HepG2 (cell line): ENCODE data around the gene SYTL1. TPM values are rescaled to one million over a fixed set of nuclear protein-coding genes. Genes with fewer than 3 reads are reported as not detected.

Experiments
- FOXJ3 ChIP-seq: sonication (generic); formaldehyde crosslinking; IDR thresholded peaks from 2 replicates; pipeline ENCODE4 v1.4.0; 2020; ENCODE audit warnings: missing genetic modification reagents, mild to moderate bottlenecking, borderline replicate concordance
- FOXM1 ChIP-seq: sonication (generic); formaldehyde crosslinking; IDR thresholded peaks from 2 replicates; pipeline ENCODE4 v1.5.0; 2020; ENCODE audit warnings: missing genetic modification reagents
- GRHL1 ChIP-seq: sonication (generic); formaldehyde crosslinking; conservative IDR thresholded peaks from 2 replicates; pipeline ENCODE4 v1.8.0; 2022; ENCODE audit warnings: missing genetic modification reagents
- GTF2F1 ChIP-seq: fragments of 150-350 bp; IDR thresholded peaks from 2 replicates; pipeline ENCODE4 v1.6.1; 2014; ENCODE audit warnings: low read length
- HMG20B ChIP-seq: conservative IDR thresholded peaks from 2 replicates; pipeline ENCODE4 v1.6.1; 2016; ENCODE audit warnings: missing genetic modification reagents, missing compliant biosample characterization
- HMGA1 ChIP-seq: sonication (generic); formaldehyde crosslinking; conservative IDR thresholded peaks from 2 replicates; pipeline ENCODE4 v1.4.0; 2020; ENCODE audit warnings: missing genetic modification reagents
- KDM3A ChIP-seq: IDR thresholded peaks from 2 replicates; pipeline ENCODE4 v1.6.1; 2018; ENCODE audit warnings: low read depth, missing compliant biosample characterization
- KLF16 ChIP-seq, 2 experiments: sonication (generic) in 1 of 2; formaldehyde crosslinking in 1 of 2; IDR thresholded peaks; 2 replicates each; pipeline versions ENCODE4 v1.6.1 to v1.8.0; 2016 to 2023; ENCODE audit warnings: missing genetic modification reagents in 2 of 2, missing compliant biosample characterization in 1 of 2
- NBN ChIP-seq: fragments of 450-650 bp; conservative IDR thresholded peaks from 2 replicates; pipeline ENCODE4 v1.6.1; 2017
- NFYB ChIP-seq: sonication (generic); formaldehyde crosslinking; IDR thresholded peaks from 2 replicates; pipeline ENCODE4 v1.4.0; 2020; ENCODE audit warnings: missing genetic modification reagents
- ZFY ChIP-seq: sonication (generic); formaldehyde crosslinking; IDR thresholded peaks from 2 replicates; pipeline ENCODE4 v1.4.0; 2020; ENCODE audit warnings: missing genetic modification reagents
- ZMYM3 ChIP-seq: sonication (generic); formaldehyde crosslinking; IDR thresholded peaks from 2 replicates; pipeline ENCODE4 v1.5.1; 2020; ENCODE audit warnings: mild to moderate bottlenecking, missing genetic modification reagents
- ZNF101 ChIP-seq: sonication (generic); formaldehyde crosslinking; IDR thresholded peaks from 2 replicates; pipeline ENCODE4 v1.4.0; 2020; ENCODE audit warnings: mild to moderate bottlenecking, low read depth, missing genetic modification reagents, borderline replicate concordance
- ZNF318 ChIP-seq: sonication (generic); formaldehyde crosslinking; IDR thresholded peaks from 2 replicates; pipeline ENCODE4 v1.4.0; 2020; ENCODE audit warnings: mild to moderate bottlenecking, missing genetic modification reagents
- ZNF513 ChIP-seq: sonication (generic); formaldehyde crosslinking; conservative IDR thresholded peaks from 2 replicates; pipeline ENCODE4 v1.5.0; 2020; ENCODE audit warnings: missing genetic modification reagents
- ZNF557 ChIP-seq: sonication (generic); formaldehyde crosslinking; IDR thresholded peaks from 2 replicates; pipeline ENCODE4 v1.4.0; 2020; ENCODE audit warnings: missing genetic modification reagents
- ZNF781 ChIP-seq: sonication (generic); formaldehyde crosslinking; IDR thresholded peaks from 2 replicates; pipeline ENCODE4 v1.5.1; 2020; ENCODE audit warnings: borderline replicate concordance, mild to moderate bottlenecking, missing genetic modification reagents; ENCODE audit errors: not compliant biosample characterization
- polyA plus RNA-seq, 8 experiments: library from polyadenylated mRNA; depleted of rRNA in 3 of 8; stranded (reverse) in 7 of 8; unstranded in 1 of 8; fragments of >200 nt; fragmentation: Illumina TruSeq in 4 of 8; extraction: Trizol in 4 of 8; gene quantifications; 2 replicates each; pipeline versions ENCODE4 v1.2.1 to v1.2.3, GENCODE V29; 2011 to 2016; ENCODE audit warnings: low read depth in 4 of 8, missing spikeins in 1 of 8, mixed read lengths in 1 of 8; ENCODE audit not compliant: insufficient read depth in 1 of 8
- total RNA-seq, 5 experiments: library from RNA; depleted of rRNA; stranded (reverse); fragments of >200 nt; fragmentation: Illumina TruSeq; extraction: Trizol; gene quantifications; 2 replicates each; pipeline ENCODE4 v1.2.3, GENCODE V29; 2016; ENCODE audit warnings: low read depth in 1 of 5

Gene SYTL1
- total and polyA plus RNA-seq, 2 of the 13 experiments (the other 11 are each of a cell fraction or from before 2014, with no cell fraction given) = 11.1 to 17.8 TPM

GRCh38 chr1:27357281-27358037, 15.6 kb downstream of the SYTL1 start (continued):
- TF ChIP-seq KLF16 (CRISPR knock-in tag; IDR thresholded peaks at IDR 0.05) = peak in 1 of 2 experiments; percentile 54; a peak in 1 of 4 replicates
- TF ChIP-seq FOXJ3 (CRISPR knock-in tag) = 0 out of 2 replicates have a peak, but pooled peaks have one; percentile 38
- no peak for TF ChIP-seq ZNF557 (CRISPR knock-in tag)
- 0 out of 2 replicates have a peak, but pooled peaks have one; percentile 74 for TF ChIP-seq ZNF513 (CRISPR knock-in tag)
- no peak for TF ChIP-seq HMGA1 (CRISPR knock-in tag)
- TF ChIP-seq ZNF101 (CRISPR knock-in tag) = no peak
- no peak for TF ChIP-seq NBN
- TF ChIP-seq ZMYM3 (CRISPR knock-in tag) = 0 out of 2 replicates have a peak, but pooled peaks have one; percentile 9
- no peak for TF ChIP-seq NFYB (CRISPR knock-in tag)
- no peak for TF ChIP-seq GTF2F1
- TF ChIP-seq FOXM1 (CRISPR knock-in tag) = no peak
- TF ChIP-seq HMG20B (CRISPR knock-in tag) = no peak
- TF ChIP-seq ZFY = peak; percentile 41; the same call in 1 of the 2 replicates
- no peak for TF ChIP-seq ZNF318
- no peak for TF ChIP-seq ZNF781
- no peak for TF ChIP-seq GRHL1 (CRISPR knock-in tag)
- 0 out of 2 replicates have a peak, but pooled peaks have one; percentile 56 for TF ChIP-seq KDM3A
